Measurements from ENCODE around the gene EHD2. TPM values are rescaled to one million over a fixed set of nuclear protein-coding genes. Genes with fewer than 3 reads are reported as not detected.

EHD2 gene
- total and polyA plus RNA-seq, 2 of the 4 experiments (the other 2 are of a cell fraction) = 35.3 to 181 TPM

- Histone ChIP-seq H2BK15ac (ENCODE audit: low read depth, low read length) (no peak overlapping the region), H3K79me1 (ENCODE audit: low read depth in 1 of 2, low read length in 2 of 2) (peaks cover 8 to 53% of the 10 kb centered on the region in 2 experiments), H3K23ac (ENCODE audit: low read depth, low read length) (0 out of 2 replicates have a peak overlapping the region, but pooled peaks have one; percentile 41), H2BK120ac (ENCODE audit: low read depth, low read length) (no peak overlapping the region; the same call in 1 of the 2 replicates), H3K18ac (ENCODE audit: low read depth, low read length) (no peak overlapping the region), H3K14ac (replicated peaks; ENCODE audit: low read depth, low read length) (no peak overlapping the region), H2AK9ac (replicated peaks; ENCODE audit: low read depth, low read length, poor library complexity) (peak overlapping the region; percentile 76), H3K4me3 (ENCODE audit: insufficient read depth, low read depth, low read length) (no peak overlapping the region), H3K27ac (ENCODE audit: insufficient read depth, low read length) (peak overlapping the region; percentile 29; the same call in 1 of the 2 replicates), H3K9me1 (ENCODE audit: insufficient read depth, low read length) (peaks cover 21% of the 10 kb centered on the region), H2BK5ac (ENCODE audit: low read depth, low read length, poor library complexity, severe bottlenecking) (no peak overlapping the region), H3K27me3 (ENCODE audit: control insufficient read depth, insufficient read depth, low read length) (no peaks in the 10 kb centered on the region), H3K36me3 (ENCODE audit: control insufficient read depth, insufficient read depth, low read length) (peaks cover 38% of the 10 kb centered on the region), H2AFZ (replicated peaks; ENCODE audit: low read length, poor library complexity) (peak overlapping the region; percentile 42), H3K9me3 (ENCODE audit: control insufficient read depth, insufficient read depth, low read length) (no peaks in the 10 kb centered on the region), H4K91ac (ENCODE audit: insufficient read depth, low read depth, low read length) (no peak overlapping the region; the same call in 1 of the 2 replicates), H4K20me1 (ENCODE audit: insufficient read depth, low read length) (peaks cover 52% of the 10 kb centered on the region), H3K4me2 (ENCODE audit: low read depth, low read length) (no peak overlapping the region; the same call in 1 of the 2 replicates), H3K4me1 (ENCODE audit: control insufficient read depth, insufficient read depth, low read length) (peaks cover 27% of the 10 kb centered on the region), H2BK20ac (ENCODE audit: low read depth, low read length) (no peak overlapping the region), H2AK5ac (ENCODE audit: low read depth, low read length) (peak overlapping the region; percentile 62), H3K9ac (ENCODE audit: low read depth, low read length) (no peak overlapping the region), H4K8ac (ENCODE audit: low read depth in 2 of 2, low read length in 2 of 2) (no peak overlapping the region), H4K5ac (ENCODE audit: low read depth, low read length) (no peak overlapping the region), H3K4ac (ENCODE audit: low read depth, low read length) (peak overlapping the region; percentile 17; the same call in 1 of the 2 replicates), H3K56ac (ENCODE audit: extremely low read depth, insufficient read depth, low read length) (no peak overlapping the region)
- ChIA-PET CTCF (no interaction called here), POLR2A (ENCODE audit: unreplicated experiment) (interaction anchor here (0.5 kb wide), 1 partner anchor 153 kb away, joined by 4 read pairs; no protein-coding TSS in a partner anchor)
- no peak for ATAC-seq (ENCODE audit: low read depth)
- no peak for TF ChIP-seq FOS (IDR thresholded peaks at IDR 0.05; ENCODE audit: low read depth, low read length)
- TF ChIP-seq MAZ (IDR thresholded peaks at IDR 0.05; ENCODE audit: borderline replicate concordance, low read depth, low read length) = no peak
- TF ChIP-seq SMC3 (IDR thresholded peaks at IDR 0.05; ENCODE audit: low read depth, low read length) = no peak
- no peak for TF ChIP-seq MAFK (IDR thresholded peaks at IDR 0.05; ENCODE audit: low read depth, low read length)
- TF ChIP-seq RCOR1 (IDR thresholded peaks at IDR 0.05; ENCODE audit: insufficient replicate concordance, low read length) = no peak
- TF ChIP-seq RAD21 (IDR thresholded peaks at IDR 0.05; ENCODE audit: low read length) = no peak
- no peak for TF ChIP-seq RFX5 (IDR thresholded peaks at IDR 0.05; ENCODE audit: low read depth, low read length)
- TF ChIP-seq, protein P1, sequence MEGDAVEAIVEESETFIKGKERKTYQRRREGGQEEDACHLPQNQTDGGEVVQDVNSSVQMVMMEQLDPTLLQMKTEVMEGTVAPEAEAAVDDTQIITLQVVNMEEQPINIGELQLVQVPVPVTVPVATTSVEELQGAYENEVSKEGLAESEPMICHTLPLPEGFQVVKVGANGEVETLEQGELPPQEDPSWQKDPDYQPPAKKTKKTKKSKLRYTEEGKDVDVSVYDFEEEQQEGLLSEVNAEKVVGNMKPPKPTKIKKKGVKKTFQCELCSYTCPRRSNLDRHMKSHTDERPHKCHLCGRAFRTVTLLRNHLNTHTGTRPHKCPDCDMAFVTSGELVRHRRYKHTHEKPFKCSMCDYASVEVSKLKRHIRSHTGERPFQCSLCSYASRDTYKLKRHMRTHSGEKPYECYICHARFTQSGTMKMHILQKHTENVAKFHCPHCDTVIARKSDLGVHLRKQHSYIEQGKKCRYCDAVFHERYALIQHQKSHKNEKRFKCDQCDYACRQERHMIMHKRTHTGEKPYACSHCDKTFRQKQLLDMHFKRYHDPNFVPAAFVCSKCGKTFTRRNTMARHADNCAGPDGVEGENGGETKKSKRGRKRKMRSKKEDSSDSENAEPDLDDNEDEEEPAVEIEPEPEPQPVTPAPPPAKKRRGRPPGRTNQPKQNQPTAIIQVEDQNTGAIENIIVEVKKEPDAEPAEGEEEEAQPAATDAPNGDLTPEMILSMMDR (conservative IDR thresholded peaks at IDR 0.05; ENCODE audit: low read depth, low read length) = no peak
- TF ChIP-seq POLR2A (IDR thresholded peaks at IDR 0.05; ENCODE audit: low read depth, low read length) = no peak
- TF ChIP-seq, protein P2, sequence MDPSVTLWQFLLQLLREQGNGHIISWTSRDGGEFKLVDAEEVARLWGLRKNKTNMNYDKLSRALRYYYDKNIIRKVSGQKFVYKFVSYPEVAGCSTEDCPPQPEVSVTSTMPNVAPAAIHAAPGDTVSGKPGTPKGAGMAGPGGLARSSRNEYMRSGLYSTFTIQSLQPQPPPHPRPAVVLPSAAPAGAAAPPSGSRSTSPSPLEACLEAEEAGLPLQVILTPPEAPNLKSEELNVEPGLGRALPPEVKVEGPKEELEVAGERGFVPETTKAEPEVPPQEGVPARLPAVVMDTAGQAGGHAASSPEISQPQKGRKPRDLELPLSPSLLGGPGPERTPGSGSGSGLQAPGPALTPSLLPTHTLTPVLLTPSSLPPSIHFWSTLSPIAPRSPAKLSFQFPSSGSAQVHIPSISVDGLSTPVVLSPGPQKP (IDR thresholded peaks at IDR 0.05; ENCODE audit: borderline replicate concordance, low read depth, low read length) = no peak
- TF ChIP-seq MXI1 (IDR thresholded peaks at IDR 0.05; ENCODE audit: borderline replicate concordance, low read depth, low read length) = no peak
- no peak for TF ChIP-seq NFE2L2 (IDR thresholded peaks at IDR 0.05; ENCODE audit: low read depth, low read length)
- no peak for DNase-seq
- in situ Hi-C loops (cut with MboI; ENCODE audit: low sequenced_read_pairs) (loop anchor here (25.0 kb wide), 1 partner anchor 429 kb away; no protein-coding TSS in a partner anchor), intact Hi-C loops (cut with micrococcal nuclease) (no loop called here), dilution Hi-C loops (cut with HindIII; ENCODE audit: low sequenced_read_pairs, unreplicated experiment) (no loop called here)
- WGBS, 2 experiments (ENCODE audit: extremely low coverage in 2 of 2, insufficient read length in 1 of 2) = 87% methylated on average over 28 of the region's 32 CpGs; no CpG with 5 or more reads in 1 of the 2 experiments
- no TSS peak for BruUV-seq (replicated peaks)
Measured at GRCh38 chr19:47716270-47716937, 3.2 kb downstream of the EHD2 start.

Data from IMR-90 (cell line).